ENCODE measurements around the gene TBC1D22A.

Gene TBC1D22A

GRCh38 chr22:46964773-46965550 is 202.5 kb downstream of the TBC1D22A start:
- DNase-seq, result no peak

DNA sequence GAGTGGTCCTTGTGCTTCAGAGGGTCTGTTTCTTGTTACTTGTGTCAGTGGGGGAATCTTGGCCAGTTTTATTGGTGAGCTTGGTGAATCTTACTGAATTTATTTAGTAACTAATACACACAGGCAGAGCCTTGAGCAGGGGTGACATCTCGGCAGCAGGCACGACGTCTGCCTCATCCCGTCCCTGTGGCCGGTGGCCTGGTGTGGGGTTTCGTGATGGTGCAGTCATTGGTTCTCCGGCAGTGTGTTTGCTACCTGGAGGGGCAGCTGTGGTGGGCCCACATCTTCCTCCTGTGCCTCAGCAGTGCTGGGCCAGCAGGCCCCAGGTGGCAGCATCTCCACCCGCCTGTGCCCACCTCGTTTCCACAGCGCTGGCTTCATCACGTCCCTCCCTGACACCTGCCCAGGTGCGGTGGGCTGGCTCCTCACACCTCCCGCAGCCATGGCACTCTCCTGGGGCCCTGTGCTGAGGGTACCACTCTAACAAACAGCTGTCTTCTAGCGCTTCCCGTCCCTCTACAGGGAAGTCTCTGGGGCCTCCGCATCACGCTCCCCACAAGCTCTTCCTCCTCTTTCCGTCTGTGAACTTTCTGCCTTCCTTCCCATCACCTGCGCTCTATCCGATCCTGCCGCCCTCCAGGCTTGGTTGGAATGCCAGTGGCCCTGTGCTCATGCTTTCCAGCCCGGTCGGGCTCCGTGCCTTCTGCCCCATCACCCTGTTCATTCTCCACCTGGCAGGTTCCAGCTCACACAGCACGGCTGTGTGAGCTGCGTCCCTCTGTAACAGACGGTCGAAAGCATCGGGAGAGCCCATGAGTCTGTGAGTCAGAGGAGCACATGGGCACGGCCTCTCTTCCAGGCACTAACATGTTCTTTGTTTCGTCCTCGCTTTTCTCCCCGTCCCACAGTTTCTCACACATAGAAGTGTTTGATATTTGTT is 203.4 kb downstream of the TBC1D22A start:
- no peak for DNase-seq

DNA sequence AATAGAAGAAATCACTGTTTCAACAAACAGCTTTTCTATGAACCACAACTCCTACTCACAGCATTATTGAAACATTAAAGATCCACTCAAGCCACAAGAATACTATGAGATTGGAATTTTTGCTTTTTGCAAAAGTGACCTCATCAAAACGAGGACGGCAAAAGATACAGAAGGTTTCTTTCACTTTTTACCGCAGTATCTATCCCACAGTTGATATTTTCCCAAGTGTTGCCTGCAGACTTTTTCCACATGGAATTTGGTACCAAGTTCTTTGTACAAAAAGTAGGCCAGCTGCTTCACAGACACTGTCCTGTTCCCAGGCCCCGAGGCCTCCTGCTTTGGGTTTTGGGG is 204.0 kb downstream of the TBC1D22A start:
- no peak for DNase-seq

DNA sequence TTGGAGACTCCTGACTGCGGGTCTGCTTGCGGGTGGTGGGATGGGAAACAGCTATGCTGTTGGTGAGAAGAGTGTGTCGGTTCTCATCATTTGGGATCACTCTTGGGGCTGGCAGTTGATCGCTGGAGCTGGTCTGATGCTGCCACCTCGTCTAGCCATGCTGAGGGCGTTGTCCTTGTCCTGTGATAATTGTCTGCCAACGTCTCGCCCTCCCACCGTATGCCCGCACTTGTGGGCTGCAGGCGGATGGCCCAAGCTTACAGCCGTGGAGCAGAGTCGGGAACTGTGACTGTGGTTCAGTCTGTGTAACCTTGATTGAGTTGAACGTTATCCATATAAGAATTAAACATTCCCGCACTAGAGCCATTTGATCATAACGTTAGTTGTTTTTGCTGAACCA is 204.4 kb downstream of the TBC1D22A start:
- DNase-seq, result no peak

GRCh38 chr22:46967445-46968358 is 205.3 kb downstream of the TBC1D22A start:
- DNase-seq, result no peak

DNA sequence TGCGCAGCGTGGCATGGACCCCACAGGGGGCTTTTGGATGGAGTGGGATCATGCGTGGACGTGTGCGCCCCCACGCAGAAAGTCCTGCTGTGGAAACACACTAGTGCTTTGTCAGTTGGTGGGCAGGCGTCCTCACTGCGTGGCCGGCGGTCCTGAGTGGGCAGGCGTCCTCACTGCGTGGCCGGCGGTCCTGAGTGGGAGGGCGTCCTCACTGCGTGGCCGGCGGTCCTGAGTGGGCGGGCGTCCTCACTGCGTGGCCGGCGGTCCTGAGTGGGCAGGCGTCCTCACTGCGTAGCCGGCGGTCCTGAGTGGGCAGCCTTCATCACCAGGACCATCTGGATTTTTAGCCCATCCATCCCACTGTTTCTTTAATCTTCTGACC is 205.9 kb downstream of the TBC1D22A start:
- DNase-seq, result no peak

GRCh38 chr22:46968848-46969247 is 206.4 kb downstream of the TBC1D22A start:
- DNase-seq, result no peak

DNA sequence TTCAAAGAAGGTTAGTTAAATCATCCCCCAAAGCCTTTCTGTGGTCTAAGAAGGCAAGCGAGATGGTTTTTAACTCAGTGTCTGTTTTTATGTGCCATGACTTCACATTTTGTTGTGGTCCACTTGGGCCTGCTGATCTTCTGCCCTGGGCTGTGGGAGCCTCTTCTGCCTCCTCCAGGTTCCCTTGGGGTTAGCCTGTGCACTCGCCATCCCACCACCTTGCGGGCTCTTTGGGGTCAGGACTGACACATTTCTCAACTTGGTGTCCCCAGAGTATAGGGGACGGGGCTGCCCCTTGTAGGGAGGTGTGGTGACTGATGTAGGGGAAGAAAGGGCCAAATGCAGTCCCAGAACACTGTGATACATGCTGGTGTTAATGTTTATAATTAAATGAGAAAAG is 207.0 kb downstream of the TBC1D22A start:
- DNase-seq, result no peak

DNA sequence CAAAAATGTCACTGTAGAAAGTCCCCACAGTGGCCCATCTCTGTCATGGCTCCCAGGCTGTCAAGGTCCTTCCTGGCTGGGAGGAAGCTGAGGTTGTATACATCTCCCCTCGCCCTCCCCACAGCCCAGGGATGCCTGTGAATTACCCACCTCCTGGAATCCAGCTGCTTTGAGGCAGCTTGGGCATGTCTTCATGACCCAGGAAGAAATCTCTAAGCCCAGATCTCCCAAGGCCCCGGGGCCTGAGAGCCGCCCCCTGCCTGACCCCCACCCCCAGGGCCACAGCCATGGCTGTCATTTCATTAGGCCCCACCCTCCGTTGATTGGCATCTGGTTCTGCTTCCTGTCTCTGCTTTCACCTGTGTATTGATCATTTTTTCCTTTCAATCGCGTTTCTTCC is 207.5 kb downstream of the TBC1D22A start:
- DNase-seq, result no peak

GRCh38 chr22:46970411-46971098 is 208.1 kb downstream of the TBC1D22A start:
- no peak for DNase-seq

GRCh38 chr22:46971099-46971763 is 208.8 kb downstream of the TBC1D22A start:
- peak; percentile 20 to 29 for DNase-seq

DNA sequence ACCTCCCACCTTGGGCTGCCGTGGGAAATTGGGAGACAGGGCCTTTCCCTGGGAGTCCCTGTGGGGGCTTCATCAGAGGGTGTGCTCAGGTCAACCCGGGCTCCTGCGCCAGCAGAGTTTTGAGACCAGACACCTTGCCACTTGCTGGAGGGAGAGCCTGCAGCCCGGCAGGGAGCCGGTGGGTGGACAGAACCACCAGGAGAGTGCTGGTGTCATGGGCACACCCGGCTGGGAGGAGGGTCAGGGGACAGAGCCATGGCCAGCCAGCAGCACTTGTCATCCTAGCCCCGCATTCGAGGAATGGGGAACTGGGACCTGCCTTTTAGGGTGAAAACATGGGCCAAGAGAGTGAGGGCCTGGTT is 209.3 kb downstream of the TBC1D22A start:
- DNase-seq, result no peak

- no peak for DNase-seq
Measured at GRCh38 chr22:46972256-46972655, 209.8 kb downstream of the TBC1D22A start.

DNA sequence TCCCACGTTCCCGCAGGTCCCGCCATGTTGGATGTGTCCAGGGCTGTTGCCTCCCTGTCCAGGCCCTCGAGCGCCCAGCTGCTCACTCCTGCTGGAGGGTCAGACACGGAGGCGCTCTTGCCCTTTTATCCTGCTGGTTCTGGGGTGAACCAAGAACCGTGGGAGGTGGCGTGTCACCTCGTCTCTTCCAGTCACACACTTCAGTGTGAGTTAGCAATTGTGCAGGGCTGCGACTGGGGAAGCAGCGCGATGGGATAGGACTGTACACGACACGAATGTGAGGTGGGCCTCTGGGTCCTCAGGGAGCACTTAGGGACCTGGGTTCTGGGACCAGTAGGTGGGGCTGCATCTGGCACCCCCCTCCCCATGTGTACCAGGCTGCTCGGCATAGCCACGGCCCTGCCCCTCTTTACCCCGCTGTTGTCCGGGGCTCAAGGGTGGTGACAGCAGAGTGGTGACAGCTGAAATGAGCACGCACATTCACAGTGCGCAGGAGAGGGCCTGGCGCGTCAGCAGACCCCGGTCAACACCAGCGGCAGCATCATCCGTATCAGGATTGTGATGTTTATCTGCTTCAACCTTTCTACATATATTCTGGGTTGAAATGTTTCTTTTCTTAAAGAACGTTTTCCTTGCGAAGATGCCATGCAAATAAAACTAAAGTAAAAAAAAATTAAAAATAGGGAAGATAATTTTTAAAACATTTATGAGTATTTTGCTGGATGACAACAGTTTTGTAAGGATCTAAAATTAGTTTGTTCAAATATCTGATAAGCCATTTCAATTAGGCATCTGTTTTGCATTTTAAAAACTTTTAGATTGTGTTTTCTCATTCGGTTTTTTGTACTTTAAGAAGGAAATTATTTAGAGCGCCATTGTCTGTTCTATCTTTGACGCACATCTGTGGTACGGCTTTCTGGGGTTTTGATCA is 210.7 kb downstream of the TBC1D22A start:
- DNase-seq, result no peak

- DNase-seq, result no peak
Measured at GRCh38 chr22:46974077-46974476, 211.6 kb downstream of the TBC1D22A start.

- DNase-seq, result no peak
Measured at GRCh38 chr22:46974631-46975585, 212.5 kb downstream of the TBC1D22A start.

GRCh38 chr22:46976143-46976542 is 213.7 kb downstream of the TBC1D22A start:
- no peak for DNase-seq

- no peak for DNase-seq
Measured at GRCh38 chr22:46976598-46976997, 214.1 kb downstream of the TBC1D22A start.

DNA sequence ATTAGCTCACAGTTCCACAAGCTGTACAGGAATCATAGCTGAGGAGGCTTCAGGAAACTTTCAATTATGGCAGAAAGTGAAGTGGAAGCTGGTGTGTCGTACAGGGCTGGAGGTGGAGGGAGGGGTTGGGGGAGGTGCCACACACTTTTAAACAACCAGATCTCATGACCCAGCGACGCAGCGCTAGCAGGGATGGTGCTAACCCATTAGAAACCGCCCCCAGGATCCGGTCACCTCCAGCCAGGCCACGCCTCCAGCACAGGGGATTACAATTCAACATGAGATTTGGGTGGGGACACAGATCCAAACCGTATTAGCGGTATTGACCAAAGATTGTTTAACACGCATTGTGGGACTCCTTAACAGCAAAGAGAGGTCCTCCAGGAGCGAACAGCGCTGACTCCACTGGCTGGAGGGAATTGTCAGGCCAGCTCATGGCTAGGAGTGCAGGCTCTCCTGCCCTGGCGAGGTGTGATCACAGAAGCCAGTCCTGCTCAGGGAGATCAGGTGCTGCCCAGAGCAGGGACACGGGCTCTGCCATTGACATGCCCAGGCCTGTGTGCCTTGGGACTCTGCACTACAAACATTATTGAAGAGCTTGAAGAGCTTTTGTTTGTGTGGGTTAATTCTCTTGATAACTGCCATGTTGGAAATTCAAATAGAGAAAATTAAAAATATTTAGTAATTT is 215.3 kb downstream of the TBC1D22A start:
- no peak for DNase-seq

All from hippocampal formation (tissue), 2 donors.